Fibroblast of skin of left biceps (primary cell): Measurements from ENCODE around the gene GLRX.
A peak's percentile ranks its signal among the peaks of the same experiment; 100 is the strongest.

ENCODE experiments used
- DNase-seq, 2 experiments: peaks; one replicate each; pipeline ENCODE4 v3.0.0-alpha.2; 2013; ENCODE audit warnings: low read depth in 2 of 2

The GLRX gene

GRCh38 chr5:95780597-95780996 lies 41.9 kb downstream of the GLRX start:
- no peak for DNase-seq

- DNase-seq, result no peak
Measured at GRCh38 chr5:95779611-95780010, 42.9 kb downstream of the GLRX start.

DNA sequence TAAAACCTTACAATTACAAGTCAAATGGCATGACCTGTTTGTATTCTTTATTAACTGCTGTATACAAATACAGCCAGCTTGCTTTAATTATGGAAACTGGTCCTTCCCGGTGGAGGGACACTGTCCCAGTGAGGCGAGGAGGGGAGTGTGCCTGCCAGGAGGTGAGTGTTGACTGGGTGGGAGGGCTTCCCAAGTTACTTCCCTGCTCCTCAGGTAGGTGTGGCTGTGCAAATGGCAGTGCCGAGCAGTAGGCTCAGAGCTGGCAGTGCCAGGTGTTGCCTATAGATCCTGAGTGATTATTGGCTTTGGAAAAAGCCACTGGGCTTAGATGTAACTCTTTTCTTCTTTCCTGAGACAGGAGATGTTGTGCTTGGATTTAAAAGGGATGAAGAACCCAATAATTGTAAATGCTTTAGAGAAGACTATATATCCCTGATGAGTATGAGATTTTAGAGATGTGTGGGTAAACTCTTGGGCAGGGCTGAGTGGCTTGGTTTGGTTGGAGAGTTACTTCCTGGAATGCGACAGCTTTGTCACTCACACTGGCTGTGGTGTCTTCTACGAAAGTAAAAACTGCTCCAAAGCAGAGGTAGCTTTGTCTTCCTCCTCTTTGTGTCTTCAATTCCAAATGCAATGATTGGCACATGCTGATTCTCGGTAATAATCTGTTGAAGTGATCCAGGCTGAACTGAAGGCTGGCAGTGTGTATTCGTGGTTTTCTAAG lies 43.7 kb downstream of the GLRX start:
- DNase-seq, result no peak

GRCh38 chr5:95777441-95777840 lies 45.1 kb downstream of the GLRX start:
- DNase-seq, result no peak

DNA sequence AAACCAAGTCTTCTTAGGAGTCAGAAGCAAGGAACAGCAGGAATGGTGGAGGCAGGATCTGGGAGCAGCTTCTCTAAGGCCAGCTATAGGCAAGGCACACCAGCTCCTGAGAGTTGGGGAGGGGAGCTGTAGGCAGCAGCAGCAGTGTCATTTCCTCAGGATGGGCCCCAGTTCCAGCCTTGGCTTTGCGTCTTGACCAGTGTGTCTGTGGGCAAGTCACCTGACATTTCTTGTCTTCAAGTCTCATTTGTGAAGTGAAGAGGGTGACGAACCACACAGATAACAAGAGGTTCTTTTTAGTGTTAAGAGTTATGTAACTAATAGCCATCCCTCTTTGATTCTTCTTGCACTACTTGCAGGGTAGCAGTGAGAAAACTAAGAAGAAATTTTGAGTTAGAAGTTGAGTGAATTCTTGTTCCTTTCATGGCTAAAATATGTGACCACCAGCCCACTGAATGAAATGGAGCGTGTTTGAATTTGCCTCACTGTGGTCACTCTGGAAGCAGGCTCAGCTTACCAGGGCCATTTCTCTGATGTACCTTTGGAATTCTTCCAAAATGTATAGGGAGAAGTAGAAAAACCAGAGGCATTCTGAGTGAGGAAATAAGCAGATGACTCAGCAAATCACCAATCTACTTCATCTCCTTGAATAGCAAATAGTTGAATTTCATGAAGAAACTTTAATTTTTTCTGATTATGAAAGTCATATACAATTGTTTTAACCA lies 49.0 kb downstream of the GLRX start:
- peak; percentile 66 to 71 for DNase-seq

GRCh38 chr5:95771892-95772291 lies 50.6 kb downstream of the GLRX start:
- DNase-seq, result no peak

GRCh38 chr5:95770830-95771708 lies 51.5 kb downstream of the GLRX start:
- no peak for DNase-seq

GRCh38 chr5:95768731-95769130 lies 53.8 kb downstream of the GLRX start:
- DNase-seq, result no peak

- DNase-seq, result no peak
Measured at GRCh38 chr5:95763941-95764340, 58.6 kb downstream of the GLRX start.
